GM12878 (cell line): ENCODE measurements around the gene TRIM72.

Experiments used
- BRCA1 ChIP-seq: IDR thresholded peaks from 2 replicates; pipeline ENCODE4 v1.6.1; 2011; ENCODE audit warnings: low read depth, low read length, improper control_type of control experiment
- CEBPB ChIP-seq, 2 experiments: fragments of 150-350 bp in 1 of 2; IDR thresholded peaks; 2 replicates each; pipeline ENCODE4 v1.6.1; 2012 to 2014; ENCODE audit warnings: low read depth in 2 of 2, low read length in 2 of 2, borderline replicate concordance in 1 of 2, inconsistent platforms in 1 of 2
- EZH2 ChIP-seq: IDR thresholded peaks from 2 replicates; pipeline ENCODE4 v1.6.1; 2012; ENCODE audit warnings: low read depth, mild to moderate bottlenecking, control low read depth, inconsistent platforms, low read length, borderline replicate concordance; ENCODE audit not compliant: control insufficient read depth
- NFYB ChIP-seq: IDR thresholded peaks from 2 replicates; pipeline ENCODE4 v1.6.1; 2011; ENCODE audit warnings: low read depth, mild to moderate bottlenecking, low read length, improper control_type of control experiment, moderate library complexity; ENCODE audit not compliant: insufficient read depth
- NRF1 ChIP-seq: conservative IDR thresholded peaks from 2 replicates; pipeline ENCODE4 v1.6.1; 2011; ENCODE audit warnings: mild to moderate bottlenecking, low read depth, low read length, improper control_type of control experiment
- RFX5 ChIP-seq: IDR thresholded peaks from 2 replicates; pipeline ENCODE4 v1.6.1; 2011; ENCODE audit warnings: low read depth, low read length, improper control_type of control experiment
- SMARCA5 ChIP-seq: fragments of 450-650 bp; IDR thresholded peaks from 2 replicates; pipeline ENCODE4 v1.6.1; 2017; ENCODE audit warnings: mild to moderate bottlenecking
- ZNF217 ChIP-seq: fragments of 450-650 bp; IDR thresholded peaks from 2 replicates; pipeline ENCODE4 v1.6.1; 2017; ENCODE audit warnings: antibody characterized with exemption, mild to moderate bottlenecking
- TF ChIP-seq, protein P1 (sequence below): fragments of 450-650 bp; IDR thresholded peaks from 2 replicates; pipeline ENCODE4 v1.6.1; 2016; ENCODE audit warnings: mild to moderate bottlenecking, moderate library complexity, borderline replicate concordance
- TF ChIP-seq, protein P2 (sequence below), 3 experiments: IDR thresholded peaks in 2 of 3; conservative IDR thresholded peaks in 1 of 3; 2 replicates each; pipeline ENCODE4 v1.5.1; 2011; ENCODE audit warnings: low read depth in 3 of 3, low read length in 3 of 3, mild to moderate bottlenecking in 3 of 3, control low read depth in 2 of 3, moderate library complexity in 2 of 3, inconsistent platforms in 1 of 3, mixed read lengths in 1 of 3; ENCODE audit not compliant: control insufficient read depth in 2 of 3, insufficient read depth in 1 of 3; ENCODE audit errors: extremely low read depth in 1 of 3
- TF ChIP-seq, protein P3 (sequence below): IDR thresholded peaks from 2 replicates; pipeline ENCODE4 v1.6.1; 2011; ENCODE audit warnings: mild to moderate bottlenecking, low read depth, low read length, moderate library complexity; ENCODE audit not compliant: insufficient replicate concordance
- TF ChIP-seq, protein P4 (sequence below): IDR thresholded peaks from 2 replicates; pipeline ENCODE4 v1.6.1; 2012; ENCODE audit warnings: low read depth, low read length, improper control_type of control experiment

DNA sequence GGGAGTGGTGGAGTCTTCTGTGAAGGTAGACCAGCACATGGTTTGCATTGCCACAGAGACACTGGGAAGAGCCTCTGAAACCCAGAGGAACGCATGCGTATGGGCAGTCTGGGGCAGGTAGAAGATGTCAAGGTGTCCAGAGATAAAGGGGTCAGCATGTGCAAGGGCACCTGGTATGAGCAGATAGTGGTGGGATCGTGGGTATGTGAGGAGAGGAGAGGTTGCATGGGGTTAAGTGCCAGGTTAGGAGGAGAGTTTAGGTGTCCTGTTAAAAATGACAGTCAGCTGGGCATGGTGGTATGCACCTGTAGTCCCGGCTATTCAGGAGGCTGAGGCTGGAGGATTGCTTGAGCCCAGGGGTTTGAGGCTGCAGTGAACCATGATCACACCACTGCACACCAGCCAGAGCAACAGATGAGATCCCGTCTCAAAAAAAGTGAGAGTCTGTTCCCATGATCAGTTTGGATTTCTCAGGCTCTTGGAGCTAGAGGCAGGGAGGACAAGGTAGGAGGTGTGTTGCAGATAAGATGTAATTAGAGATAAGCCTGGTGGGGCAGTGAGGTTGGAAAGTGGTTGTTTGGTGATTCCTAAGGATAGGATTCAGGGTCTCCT, 14.4 kb upstream of the TRIM72 start:
- TF ChIP-seq, protein P1, sequence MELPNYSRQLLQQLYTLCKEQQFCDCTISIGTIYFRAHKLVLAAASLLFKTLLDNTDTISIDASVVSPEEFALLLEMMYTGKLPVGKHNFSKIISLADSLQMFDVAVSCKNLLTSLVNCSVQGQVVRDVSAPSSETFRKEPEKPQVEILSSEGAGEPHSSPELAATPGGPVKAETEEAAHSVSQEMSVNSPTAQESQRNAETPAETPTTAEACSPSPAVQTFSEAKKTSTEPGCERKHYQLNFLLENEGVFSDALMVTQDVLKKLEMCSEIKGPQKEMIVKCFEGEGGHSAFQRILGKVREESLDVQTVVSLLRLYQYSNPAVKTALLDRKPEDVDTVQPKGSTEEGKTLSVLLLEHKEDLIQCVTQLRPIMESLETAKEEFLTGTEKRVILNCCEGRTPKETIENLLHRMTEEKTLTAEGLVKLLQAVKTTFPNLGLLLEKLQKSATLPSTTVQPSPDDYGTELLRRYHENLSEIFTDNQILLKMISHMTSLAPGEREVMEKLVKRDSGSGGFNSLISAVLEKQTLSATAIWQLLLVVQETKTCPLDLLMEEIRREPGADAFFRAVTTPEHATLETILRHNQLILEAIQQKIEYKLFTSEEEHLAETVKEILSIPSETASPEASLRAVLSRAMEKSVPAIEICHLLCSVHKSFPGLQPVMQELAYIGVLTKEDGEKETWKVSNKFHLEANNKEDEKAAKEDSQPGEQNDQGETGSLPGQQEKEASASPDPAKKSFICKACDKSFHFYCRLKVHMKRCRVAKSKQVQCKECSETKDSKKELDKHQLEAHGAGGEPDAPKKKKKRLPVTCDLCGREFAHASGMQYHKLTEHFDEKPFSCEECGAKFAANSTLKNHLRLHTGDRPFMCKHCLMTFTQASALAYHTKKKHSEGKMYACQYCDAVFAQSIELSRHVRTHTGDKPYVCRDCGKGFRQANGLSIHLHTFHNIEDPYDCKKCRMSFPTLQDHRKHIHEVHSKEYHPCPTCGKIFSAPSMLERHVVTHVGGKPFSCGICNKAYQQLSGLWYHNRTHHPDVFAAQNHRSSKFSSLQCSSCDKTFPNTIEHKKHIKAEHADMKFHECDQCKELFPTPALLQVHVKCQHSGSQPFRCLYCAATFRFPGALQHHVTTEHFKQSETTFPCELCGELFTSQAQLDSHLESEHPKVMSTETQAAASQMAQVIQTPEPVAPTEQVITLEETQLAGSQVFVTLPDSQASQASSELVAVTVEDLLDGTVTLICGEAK: no peak
- TF ChIP-seq, protein P2, sequence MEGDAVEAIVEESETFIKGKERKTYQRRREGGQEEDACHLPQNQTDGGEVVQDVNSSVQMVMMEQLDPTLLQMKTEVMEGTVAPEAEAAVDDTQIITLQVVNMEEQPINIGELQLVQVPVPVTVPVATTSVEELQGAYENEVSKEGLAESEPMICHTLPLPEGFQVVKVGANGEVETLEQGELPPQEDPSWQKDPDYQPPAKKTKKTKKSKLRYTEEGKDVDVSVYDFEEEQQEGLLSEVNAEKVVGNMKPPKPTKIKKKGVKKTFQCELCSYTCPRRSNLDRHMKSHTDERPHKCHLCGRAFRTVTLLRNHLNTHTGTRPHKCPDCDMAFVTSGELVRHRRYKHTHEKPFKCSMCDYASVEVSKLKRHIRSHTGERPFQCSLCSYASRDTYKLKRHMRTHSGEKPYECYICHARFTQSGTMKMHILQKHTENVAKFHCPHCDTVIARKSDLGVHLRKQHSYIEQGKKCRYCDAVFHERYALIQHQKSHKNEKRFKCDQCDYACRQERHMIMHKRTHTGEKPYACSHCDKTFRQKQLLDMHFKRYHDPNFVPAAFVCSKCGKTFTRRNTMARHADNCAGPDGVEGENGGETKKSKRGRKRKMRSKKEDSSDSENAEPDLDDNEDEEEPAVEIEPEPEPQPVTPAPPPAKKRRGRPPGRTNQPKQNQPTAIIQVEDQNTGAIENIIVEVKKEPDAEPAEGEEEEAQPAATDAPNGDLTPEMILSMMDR (IDR thresholded peaks at IDR 0.05 in 2 of 3, conservative IDR thresholded peaks at IDR 0.05 in 1 of 3; ENCODE audit: control insufficient read depth in 2 of 3, extremely low read depth in 1 of 3, insufficient read depth in 1 of 3, low read depth in 3 of 3, low read length in 3 of 3): no peak
- TF ChIP-seq EZH2 (no peak), SMARCA5 (no peak), RFX5 (no peak), NFYB (no peak), NRF1 (no peak), CEBPB (IDR thresholded peaks at IDR 0.05; ENCODE audit: borderline replicate concordance in 1 of 2, low read depth in 2 of 2, low read length in 2 of 2) (no peak), BRCA1 (no peak), ZNF217 (no peak)
- TF ChIP-seq, protein P3, sequence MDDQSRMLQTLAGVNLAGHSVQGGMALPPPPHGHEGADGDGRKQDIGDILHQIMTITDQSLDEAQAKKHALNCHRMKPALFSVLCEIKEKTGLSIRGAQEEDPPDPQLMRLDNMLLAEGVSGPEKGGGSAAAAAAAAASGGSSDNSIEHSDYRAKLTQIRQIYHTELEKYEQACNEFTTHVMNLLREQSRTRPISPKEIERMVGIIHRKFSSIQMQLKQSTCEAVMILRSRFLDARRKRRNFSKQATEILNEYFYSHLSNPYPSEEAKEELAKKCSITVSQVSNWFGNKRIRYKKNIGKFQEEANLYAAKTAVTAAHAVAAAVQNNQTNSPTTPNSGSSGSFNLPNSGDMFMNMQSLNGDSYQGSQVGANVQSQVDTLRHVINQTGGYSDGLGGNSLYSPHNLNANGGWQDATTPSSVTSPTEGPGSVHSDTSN: no peak
- TF ChIP-seq, protein P4, sequence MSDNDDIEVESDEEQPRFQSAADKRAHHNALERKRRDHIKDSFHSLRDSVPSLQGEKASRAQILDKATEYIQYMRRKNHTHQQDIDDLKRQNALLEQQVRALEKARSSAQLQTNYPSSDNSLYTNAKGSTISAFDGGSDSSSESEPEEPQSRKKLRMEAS: no peak
